H1 (cell line): ENCODE data around the gene BCAS3. TPM values are rescaled to one million over a fixed set of nuclear protein-coding genes. Genes with fewer than 3 reads are reported as not detected.

Source experiments
- ASH2L ChIP-seq: fragments of 200-600, 300-600 bp; sonication (generic); IDR thresholded peaks from one replicate; pipeline ENCODE4 v1.7.1; 2017; ENCODE audit warnings: low read length
- BACH1 ChIP-seq: IDR thresholded peaks from 2 replicates; pipeline ENCODE4 v1.6.1; 2012; ENCODE audit warnings: low read length, improper control_type of control experiment
- CHD7 ChIP-seq: fragments of 300-600 bp; sonication (generic); IDR thresholded peaks from 2 replicates; pipeline ENCODE4 v1.7.1; 2012; ENCODE audit warnings: low read length, moderate library complexity, mild to moderate bottlenecking, inconsistent platforms; ENCODE audit not compliant: insufficient replicate concordance
- JUND ChIP-seq: IDR thresholded peaks from 2 replicates; pipeline ENCODE4 v1.6.1; 2011; ENCODE audit warnings: mild to moderate bottlenecking, improper control_type of control experiment, low read length
- MAX ChIP-seq: IDR thresholded peaks from 2 replicates; pipeline ENCODE4 v1.6.1; 2012; ENCODE audit warnings: inconsistent platforms
- POLR2A ChIP-seq, 2 experiments: IDR thresholded peaks; 1 replicate in 1 of 2; 2 replicates in 1 of 2; pipeline ENCODE4 v1.6.1; 2011; ENCODE audit warnings: low read depth in 2 of 2, low read length in 2 of 2, mild to moderate bottlenecking in 2 of 2; ENCODE audit errors: control extremely low read depth in 1 of 2
- RBBP5 ChIP-seq: IDR thresholded peaks from 2 replicates; pipeline ENCODE4 v1.7.1; 2012; ENCODE audit warnings: low read depth, mild to moderate bottlenecking, inconsistent platforms, low read length, moderate library complexity, borderline replicate concordance
- RNF2 ChIP-seq: fragments of 200-900, 300-1000 bp; sonication (generic); IDR thresholded peaks from 2 replicates; pipeline ENCODE4 v1.7.1; 2016; ENCODE audit warnings: borderline replicate concordance, low read depth, mild to moderate bottlenecking, antibody characterized with exemption, low read length; ENCODE audit not compliant: poor library complexity, severe bottlenecking; ENCODE audit errors: missing control alignments
- SIX5 ChIP-seq: IDR thresholded peaks from 2 replicates; pipeline ENCODE4 v1.6.1; 2011; ENCODE audit warnings: mild to moderate bottlenecking, low read depth, low read length
- SP4 ChIP-seq: IDR thresholded peaks from 2 replicates; pipeline ENCODE4 v1.6.1; 2012; ENCODE audit warnings: low read length, inconsistent platforms
- TAF7 ChIP-seq: optimal IDR thresholded peaks from 2 replicates; pipeline ENCODE3; 2011; ENCODE audit warnings: low read depth, mild to moderate bottlenecking, inconsistent platforms, low read length, moderate library complexity, borderline replicate concordance
- polyA plus RNA-seq, 7 experiments: library from polyadenylated mRNA; depleted of rRNA in 3 of 7; stranded (reverse) in 5 of 7; unstranded in 2 of 7; fragments of >200 nt in 5 of 7; fragments of 200-250 nt in 2 of 7; gene quantifications; 1 replicate in 5 of 7; 2 replicates in 1 of 7; 4 replicates in 1 of 7; pipeline versions ENCODE4 v1.2.1 to v1.2.3, GENCODE V29; 2011 to 2013; ENCODE audit warnings: missing spikeins in 2 of 7, mixed read lengths in 2 of 7
- total RNA-seq: library from RNA; stranded (reverse); fragmentation: NEBNext Ultra II Directional; extraction: Animal tissue kit (Norgen Biotek cat#: 25700); gene quantifications from 2 replicates; pipeline ENCODE4 v1.2.1, GENCODE V29; 2021

The BCAS3 gene
- total and polyA plus RNA-seq, 2 of the 8 experiments (the other 6 are each of a cell fraction or from before 2014, with no cell fraction given) = 9.9 to 13.3 TPM

DNA sequence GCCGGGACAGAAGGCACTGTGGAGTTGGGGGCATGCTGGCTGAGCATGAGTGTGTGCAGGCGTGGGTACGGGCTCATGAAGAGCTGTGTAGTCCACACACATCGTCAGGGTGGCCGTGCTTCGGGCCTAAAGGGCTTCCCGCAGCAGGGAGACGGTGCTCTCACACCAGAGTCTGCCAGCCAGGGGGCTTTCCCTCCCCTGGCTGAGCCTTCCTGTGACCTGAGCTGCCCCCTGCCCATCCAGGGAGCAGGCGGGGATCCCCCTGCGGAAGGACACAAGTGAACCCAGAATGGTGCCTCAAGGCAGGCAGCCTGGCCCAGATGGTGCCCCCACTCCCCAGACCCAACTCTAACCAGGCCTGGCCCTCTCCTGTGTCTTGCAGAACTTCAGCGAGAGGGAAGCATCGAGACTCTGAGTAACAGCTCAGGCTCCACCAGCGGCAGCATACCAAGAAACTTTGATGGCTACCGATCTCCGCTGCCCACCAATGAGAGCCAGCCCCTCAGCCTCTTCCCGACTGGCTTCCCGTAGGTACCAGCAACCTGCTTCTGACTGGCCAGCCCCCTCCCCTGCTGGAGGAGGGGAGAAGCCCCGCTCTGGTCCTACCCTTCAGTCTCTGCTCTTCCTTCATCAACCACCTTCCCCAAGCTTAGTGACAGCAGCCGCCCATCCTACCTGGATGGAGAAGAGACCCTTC is 714.1 kb downstream of the BCAS3 start (continued):
- TF ChIP-seq CHD7 = no peak
- TF ChIP-seq ASH2L = no peak
- no peak for TF ChIP-seq JUND
- no peak for TF ChIP-seq RNF2
- TF ChIP-seq RBBP5 = no peak
- no peak for TF ChIP-seq MAX
- TF ChIP-seq TAF7 = no peak
- no peak for TF ChIP-seq SIX5
- TF ChIP-seq BACH1 = no peak
- no peak for TF ChIP-seq POLR2A (IDR thresholded peaks at IDR 0.05; ENCODE audit: control extremely low read depth in 1 of 2, low read depth in 2 of 2, low read length in 2 of 2)
- no peak for TF ChIP-seq SP4
